Inflammatory macrophage treated with lipopolysaccharide for 4 hours (primary cell): ENCODE results near the gene DUSP16.
"Not testable (repeated sequence)": the region's sequence is repeated elsewhere in the genome, so short reads cannot be mapped to it uniquely, and the experiment has no call there.

ENCODE experiments used
- DNase-seq: peaks from one replicate; pipeline ENCODE4 v3.0.0-alpha.2; 2020

The DUSP16 gene

GRCh38 chr12:12488823-12489550 lies 73.7 kb downstream of the DUSP16 start:
- DNase-seq = no peak

- no peak for DNase-seq
Observed at GRCh38 chr12:12488296-12488695, 74.4 kb downstream of the DUSP16 start.

GRCh38 chr12:12487490-12487889 lies 75.2 kb downstream of the DUSP16 start:
- DNase-seq = no peak

- no peak for DNase-seq
Observed at GRCh38 chr12:12486661-12487240, 75.9 kb downstream of the DUSP16 start.

GRCh38 chr12:12483438-12483837 lies 79.2 kb downstream of the DUSP16 start:
- no peak for DNase-seq

- DNase-seq = peak; percentile 21
Observed at GRCh38 chr12:12482959-12483358, 79.7 kb downstream of the DUSP16 start.

- no peak for DNase-seq
Observed at GRCh38 chr12:12482150-12482761, 80.4 kb downstream of the DUSP16 start.

GRCh38 chr12:12481631-12482030 lies 81.0 kb downstream of the DUSP16 start:
- DNase-seq = no peak

- DNase-seq = no peak
Observed at GRCh38 chr12:12480074-12480473, 82.6 kb downstream of the DUSP16 start.

GRCh38 chr12:12477532-12477890 lies 85.2 kb downstream of the DUSP16 start:
- DNase-seq = no peak

- DNase-seq = no peak
Observed at GRCh38 chr12:12476857-12477531, 85.7 kb downstream of the DUSP16 start.

GRCh38 chr12:12474931-12475795 lies 87.5 kb downstream of the DUSP16 start:
- DNase-seq = peak; percentile 32

GRCh38 chr12:12474471-12474928 lies 88.2 kb downstream of the DUSP16 start:
- no peak for DNase-seq

GRCh38 chr12:12473223-12473622 lies 89.4 kb downstream of the DUSP16 start:
- no peak for DNase-seq

- not testable (repeated sequence) for DNase-seq
Observed at GRCh38 chr12:12471982-12472961, 90.4 kb downstream of the DUSP16 start.

GRCh38 chr12:12470751-12471306 lies 91.8 kb downstream of the DUSP16 start:
- no peak for DNase-seq

- no peak for DNase-seq
Observed at GRCh38 chr12:12469386-12469785, 93.3 kb downstream of the DUSP16 start.

GRCh38 chr12:12468575-12468974 lies 94.1 kb downstream of the DUSP16 start:
- no peak for DNase-seq

- peak; percentile 54 for DNase-seq
Observed at GRCh38 chr12:12467688-12468261, 94.9 kb downstream of the DUSP16 start.

- DNase-seq = no peak
Observed at GRCh38 chr12:12467264-12467663, 95.4 kb downstream of the DUSP16 start.

- no peak for DNase-seq
Observed at GRCh38 chr12:12466157-12466556, 96.5 kb downstream of the DUSP16 start.
